GM15510 (cell line): Measurements from ENCODE around the gene FGF22.

Experiments used
- POLR2A ChIP-seq: IDR thresholded peaks from 3 replicates; pipeline ENCODE4 v1.6.1; 2011; ENCODE audit warnings: borderline replicate concordance; ENCODE audit not compliant: insufficient read length; ENCODE audit errors: extremely low read depth

Gene FGF22

GRCh38 chr19:639253-640160 is at the start of gene FGF22:
Gene FGF22 (plus strand): TSS chr19:639879. CDS start chr19:639926, 47 bp downstream.
- TF ChIP-seq POLR2A, result no peak

- TF ChIP-seq POLR2A, result no peak
These were observed 49.3 kb upstream of the FGF22 start for GRCh38 chr19:590396-590745.

- no peak for TF ChIP-seq POLR2A
These were observed 49.0 kb upstream of the FGF22 start for GRCh38 chr19:590750-591098.

GRCh38 chr19:591099-591958 is 48.4 kb upstream of the FGF22 start:
- TF ChIP-seq POLR2A, result no peak

DNA sequence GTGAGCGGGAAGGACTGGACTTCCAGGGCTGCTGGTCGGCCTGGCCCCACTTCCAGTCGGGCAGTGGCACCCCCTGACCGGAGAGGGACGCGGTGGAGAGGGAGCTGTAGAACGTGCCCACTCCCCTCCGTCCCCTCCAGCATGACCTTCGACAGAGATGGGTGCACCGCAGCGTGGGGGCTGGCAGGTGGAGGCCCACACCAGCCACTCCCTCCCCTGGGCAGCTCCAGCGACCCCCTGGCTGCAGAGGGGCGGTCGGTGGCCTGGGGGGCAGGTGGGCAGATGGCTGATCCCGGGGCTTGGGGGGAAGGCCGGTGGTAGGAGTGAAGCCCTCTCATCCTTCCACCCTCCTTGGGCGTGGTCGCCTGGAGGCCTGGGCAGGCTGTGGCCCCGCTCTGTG is 47.6 kb upstream of the FGF22 start:
- TF ChIP-seq POLR2A, result no peak

GRCh38 chr19:593055-593454 is 46.6 kb upstream of the FGF22 start:
- TF ChIP-seq POLR2A, result no peak

- TF ChIP-seq POLR2A, result no peak
These were observed 46.2 kb upstream of the FGF22 start for GRCh38 chr19:593505-593904.

- TF ChIP-seq POLR2A, result no peak
These were observed 45.3 kb upstream of the FGF22 start for GRCh38 chr19:594265-594870.

- no peak for TF ChIP-seq POLR2A
These were observed 44.1 kb upstream of the FGF22 start for GRCh38 chr19:595326-596262.

DNA sequence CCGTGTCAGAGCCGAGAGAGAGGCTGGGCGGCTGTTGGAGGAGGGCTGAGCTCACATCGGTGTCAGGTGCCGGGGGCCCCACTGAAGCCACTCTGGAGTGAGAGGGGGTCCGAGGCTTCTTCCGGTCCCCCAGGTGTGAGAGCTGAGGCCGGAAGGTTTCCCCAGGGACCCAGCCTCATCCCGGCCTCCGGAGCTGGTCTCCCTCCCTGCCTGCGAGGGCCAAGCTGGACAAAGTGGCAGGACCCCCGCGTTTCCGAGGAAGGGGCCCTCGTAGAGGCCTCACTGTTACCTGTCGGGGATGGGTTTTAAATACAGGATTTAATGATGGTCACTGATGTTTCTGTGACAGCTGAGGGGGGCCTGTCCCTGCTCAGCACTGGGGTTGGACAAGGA is 43.4 kb upstream of the FGF22 start:
- TF ChIP-seq POLR2A, result no peak

- TF ChIP-seq POLR2A, result no peak
These were observed 42.0 kb upstream of the FGF22 start for GRCh38 chr19:597406-598315.

- TF ChIP-seq POLR2A, result no peak
These were observed 38.4 kb upstream of the FGF22 start for GRCh38 chr19:601310-601709.

- TF ChIP-seq POLR2A, result no peak
These were observed 37.9 kb upstream of the FGF22 start for GRCh38 chr19:601790-602189.
